BJ (cell line): ENCODE results near the gene RAP1GDS1. TPM values are rescaled to one million over a fixed set of nuclear protein-coding genes. Genes with fewer than 3 reads are reported as not detected.
"Not testable (repeated sequence)": the region's sequence is repeated elsewhere in the genome, so short reads cannot be mapped to it uniquely, and the experiment has no call there.

Source experiments
- CTCF ChIA-PET: fragments of 350-600 bp; formaldehyde crosslinking; extraction: SDS; loops from one replicate; lab custom pipeline; 2021; ENCODE audit warnings: antibody characterized with exemption, inconsistent platforms; lab: Yijun Ruan, JAX
- POLR2A ChIA-PET: fragments of 300-600 bp; sonication (Branson Sonifier 250); formaldehyde crosslinking; extraction: SDS; loops from one replicate; lab custom pipeline; 2021; ENCODE audit warnings: antibody characterized with exemption; lab: Charles Lee
- DNase-seq: peaks from one replicate; pipeline ENCODE4 v3.0.0-alpha.2; 2011; ENCODE audit warnings: low read depth
- H3K27me3 ChIP-seq: 2 replicates; pipeline ENCODE4 v1.6.0; 2011; ENCODE audit warnings: low read length; ENCODE audit not compliant: control insufficient read depth, insufficient read depth
- H3K36me3 ChIP-seq: 2 replicates; pipeline ENCODE4 v1.5.1; 2011; ENCODE audit warnings: low read length; ENCODE audit not compliant: control insufficient read depth, insufficient read depth
- H3K4me3 ChIP-seq: 2 replicates; pipeline ENCODE4 v1.5.1; 2011; ENCODE audit warnings: low read depth, mild to moderate bottlenecking, control low read depth, low read length
- polyA plus RNA-seq: library from polyadenylated mRNA; depleted of rRNA; stranded (reverse); fragments of >200 nt; gene quantifications from 2 replicates; pipeline ENCODE4 v1.2.3, GENCODE V29; 2011
- TF ChIP-seq, protein P1 (sequence below): IDR thresholded peaks from 2 replicates; pipeline ENCODE4 v1.5.1; 2011; ENCODE audit warnings: low read depth, mild to moderate bottlenecking, control low read depth, inconsistent platforms, low read length, moderate library complexity; ENCODE audit not compliant: insufficient read depth

RAP1GDS1 gene
- polyA plus RNA-seq, 1 experiment: 35.1 TPM

DNA sequence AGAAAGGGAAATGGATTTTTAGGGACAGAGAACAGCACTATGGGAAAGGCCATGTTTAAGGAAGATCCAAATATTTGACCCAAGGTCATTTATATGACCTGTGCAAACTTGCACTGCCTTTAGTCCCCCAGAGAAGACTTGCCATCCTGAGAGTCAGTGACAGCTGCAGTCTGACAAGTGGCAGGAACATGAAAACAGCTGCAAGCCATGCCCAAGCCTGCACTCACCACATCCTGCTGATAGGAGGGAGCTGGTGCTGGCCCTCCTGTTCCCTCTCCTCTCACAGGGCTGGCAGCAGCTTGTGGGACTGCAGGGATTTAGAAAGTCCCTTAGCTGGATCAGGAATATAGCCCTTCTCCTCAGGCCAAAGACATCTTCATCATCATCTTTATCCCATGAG, 187.7 kb downstream of the RAP1GDS1 start:
- TF ChIP-seq, protein P1, sequence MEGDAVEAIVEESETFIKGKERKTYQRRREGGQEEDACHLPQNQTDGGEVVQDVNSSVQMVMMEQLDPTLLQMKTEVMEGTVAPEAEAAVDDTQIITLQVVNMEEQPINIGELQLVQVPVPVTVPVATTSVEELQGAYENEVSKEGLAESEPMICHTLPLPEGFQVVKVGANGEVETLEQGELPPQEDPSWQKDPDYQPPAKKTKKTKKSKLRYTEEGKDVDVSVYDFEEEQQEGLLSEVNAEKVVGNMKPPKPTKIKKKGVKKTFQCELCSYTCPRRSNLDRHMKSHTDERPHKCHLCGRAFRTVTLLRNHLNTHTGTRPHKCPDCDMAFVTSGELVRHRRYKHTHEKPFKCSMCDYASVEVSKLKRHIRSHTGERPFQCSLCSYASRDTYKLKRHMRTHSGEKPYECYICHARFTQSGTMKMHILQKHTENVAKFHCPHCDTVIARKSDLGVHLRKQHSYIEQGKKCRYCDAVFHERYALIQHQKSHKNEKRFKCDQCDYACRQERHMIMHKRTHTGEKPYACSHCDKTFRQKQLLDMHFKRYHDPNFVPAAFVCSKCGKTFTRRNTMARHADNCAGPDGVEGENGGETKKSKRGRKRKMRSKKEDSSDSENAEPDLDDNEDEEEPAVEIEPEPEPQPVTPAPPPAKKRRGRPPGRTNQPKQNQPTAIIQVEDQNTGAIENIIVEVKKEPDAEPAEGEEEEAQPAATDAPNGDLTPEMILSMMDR: no peak
- ChIA-PET POLR2A (no interaction called here), CTCF (interaction anchor here (1.3 kb wide), 1 partner anchor 15 kb away, joined by 3 read pairs; no protein-coding TSS in a partner anchor)
- H3K27me3 ChIP-seq: no peaks in the 10 kb centered on the region
- no peak overlapping the region for H3K4me3 ChIP-seq
- H3K36me3 ChIP-seq: peaks cover 2% of the 10 kb centered on the region; the same call in 1 of the 2 replicates
- DNase-seq: no peak

DNA sequence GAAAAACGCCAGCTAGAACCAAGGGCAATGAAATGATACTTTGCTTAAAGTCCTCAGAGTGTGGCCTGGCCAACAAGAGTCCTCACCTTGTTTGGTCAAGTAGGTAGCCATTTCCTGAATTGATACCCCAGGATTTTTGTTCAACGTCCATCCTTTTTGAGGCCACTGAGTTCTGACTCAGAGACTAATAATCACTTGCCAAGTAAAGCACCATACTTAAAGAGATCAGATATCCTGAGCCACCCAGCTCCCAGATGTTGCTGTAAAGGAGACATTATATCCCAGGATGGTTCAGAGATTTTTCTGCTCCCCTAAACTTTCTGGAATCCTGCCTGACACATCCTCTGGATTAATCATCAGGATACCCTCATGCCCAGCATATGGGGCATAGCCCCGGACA, 190.9 kb downstream of the RAP1GDS1 start:
- ChIA-PET CTCF (interaction anchor here (1.0 to 1.3 kb wide), 2 partner anchors 16 to 259 kb away, joined by 3 read pairs; no protein-coding TSS in a partner anchor), POLR2A (no interaction called here)
- Histone ChIP-seq H3K4me3 (no peak overlapping the region), H3K27me3 (no peaks in the 10 kb centered on the region), H3K36me3 (no peaks in the 10 kb centered on the region)
- DNase-seq: no peak
- TF ChIP-seq, protein P1: no peak

DNA sequence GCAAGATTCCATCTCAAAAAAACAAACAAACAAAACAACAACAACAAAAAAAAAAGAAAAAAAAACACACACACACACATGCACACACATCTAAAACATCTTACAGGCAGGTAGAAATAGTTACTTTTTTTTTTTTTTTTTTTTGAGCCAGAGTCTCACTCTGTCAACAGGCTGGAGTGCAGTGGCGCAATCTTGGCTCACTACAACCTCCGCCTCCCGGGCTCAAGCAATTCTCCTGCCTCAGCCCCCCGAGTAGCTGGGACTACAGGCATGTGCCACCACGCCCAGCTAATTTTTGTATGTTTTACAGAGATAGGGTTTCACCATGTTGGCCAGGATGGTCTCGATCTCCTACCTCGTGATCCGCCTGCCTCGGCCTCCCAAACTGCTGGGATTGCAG, 196.2 kb downstream of the RAP1GDS1 start:
- H3K4me3 ChIP-seq, POLR2A ChIA-PET, DNase-seq, H3K27me3 ChIP-seq, H3K36me3 ChIP-seq: not testable (repeated sequence)
- CTCF ChIA-PET: interaction anchor here (1.3 kb wide), 1 partner anchor 10 kb away, joined by 5 read pairs; no protein-coding TSS in a partner anchor

DNA sequence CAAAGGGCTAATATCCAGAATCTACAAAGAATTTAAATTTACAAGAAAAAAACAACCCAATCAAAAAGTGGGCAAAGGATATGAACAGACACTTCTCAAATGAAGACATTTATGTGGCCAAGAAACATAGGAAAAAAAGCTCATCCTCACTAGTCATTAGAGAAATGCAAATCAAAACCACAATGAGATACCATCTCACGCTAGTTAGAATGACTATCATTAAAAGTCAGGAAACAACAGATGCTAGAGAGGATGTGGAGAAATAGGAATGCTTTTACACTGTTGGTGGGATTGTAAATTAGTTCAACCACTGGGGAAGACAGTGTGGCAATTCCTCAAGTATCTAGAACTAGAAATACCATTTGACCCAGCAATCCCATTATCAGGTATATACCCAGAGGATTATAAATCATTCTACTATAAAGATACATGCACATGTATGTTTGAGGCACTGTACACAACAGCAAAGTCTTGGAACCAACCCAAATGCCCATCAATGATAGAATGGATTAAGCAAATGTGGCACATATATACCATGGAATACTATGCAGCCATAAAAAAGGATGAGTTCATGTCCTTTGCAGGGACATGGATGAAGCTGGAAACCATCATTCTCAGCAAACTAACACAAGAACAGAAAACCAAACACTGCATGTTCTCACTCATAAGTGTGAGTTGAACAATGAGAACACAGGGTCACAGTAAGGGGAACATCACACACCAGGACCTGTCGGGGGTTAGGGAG, 200.1 kb downstream of the RAP1GDS1 start:
- POLR2A ChIA-PET, H3K27me3 ChIP-seq, CTCF ChIA-PET: not testable (repeated sequence)

DNA sequence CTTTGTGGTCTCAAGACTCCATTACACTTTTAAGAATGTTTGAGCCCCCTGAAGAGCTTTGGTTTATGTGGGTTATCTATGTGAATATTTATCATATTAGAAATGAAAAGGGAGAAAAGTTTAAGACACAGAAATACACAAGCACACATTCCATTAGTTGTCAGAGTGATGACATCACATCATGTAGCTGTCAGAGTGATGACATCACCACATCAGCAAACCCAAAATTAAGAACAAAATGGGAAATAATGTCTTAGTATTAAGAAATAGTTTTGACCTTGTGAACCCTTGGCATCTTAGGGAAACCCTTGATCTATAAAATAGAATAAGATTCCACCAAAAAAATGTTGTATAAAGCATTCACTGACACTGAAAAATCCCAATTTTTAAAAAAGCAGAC, 201.3 kb downstream of the RAP1GDS1 start:
- TF ChIP-seq, protein P1: no peak
- DNase-seq: no peak
- ChIA-PET POLR2A (no interaction called here), CTCF (no interaction called here)
- Histone ChIP-seq H3K4me3 (no peak overlapping the region), H3K36me3 (no peaks in the 10 kb centered on the region), H3K27me3 (no peaks in the 10 kb centered on the region)

More for the DNA sequence above, 200.1 kb downstream of the RAP1GDS1 start:
- DNase-seq, H3K4me3 ChIP-seq, H3K36me3 ChIP-seq: not testable (repeated sequence)

DNA sequence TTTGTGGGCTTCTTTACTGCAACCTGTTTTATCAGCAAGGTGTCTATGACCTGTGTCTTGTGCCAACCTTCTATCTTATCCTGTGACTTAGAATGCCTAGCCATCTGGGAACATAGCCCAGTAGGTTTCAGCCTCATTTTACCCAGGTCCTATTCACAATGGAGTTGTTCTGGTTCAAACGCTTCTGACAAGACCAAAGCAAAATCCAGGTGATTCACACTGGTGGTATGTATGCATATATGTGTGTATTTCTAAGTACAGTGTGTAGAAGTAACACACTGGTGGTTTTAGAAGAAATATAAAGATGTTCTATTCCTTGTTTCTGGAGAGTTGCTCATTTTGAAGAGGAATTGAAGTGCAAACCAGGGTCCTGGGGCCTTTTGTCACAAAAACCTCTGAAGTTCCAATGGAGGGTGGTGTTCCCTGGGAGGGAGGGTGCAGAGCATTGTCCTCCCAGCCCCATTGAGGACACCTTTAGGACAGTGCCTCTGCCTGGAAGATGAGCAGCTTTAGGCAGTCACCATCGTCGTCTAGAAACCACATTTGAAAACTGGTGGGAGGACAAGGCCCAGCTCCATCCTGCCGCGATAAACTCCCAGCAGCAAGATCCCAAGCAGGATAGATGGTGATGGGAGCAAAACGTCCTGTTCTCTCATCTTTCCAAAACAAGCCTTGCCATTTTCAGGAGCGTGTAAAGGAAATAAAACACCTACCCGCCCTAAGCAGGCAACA, 205.8 kb downstream of the RAP1GDS1 start:
- no peak for DNase-seq
- TF ChIP-seq, protein P1: no peak
- Histone ChIP-seq H3K36me3 (peaks cover 5% of the 10 kb centered on the region), H3K27me3 (no peaks in the 10 kb centered on the region), H3K4me3 (no peak overlapping the region)
- ChIA-PET CTCF (interaction anchor here (0.6 to 2.0 kb wide), 32 partner anchors 9 to 996 kb away, joined by 3 to 10 read pairs (median 4); partner anchors contain the start of genes EIF4E and TSPAN5), POLR2A (interaction anchor here (1.0 kb wide), 1 partner anchor 49 kb away, joined by 3 read pairs; no protein-coding TSS in a partner anchor)
